MCF 10A (cell line): ENCODE results near the gene ELMO1. TPM values are rescaled to one million over a fixed set of nuclear protein-coding genes. Genes with fewer than 3 reads are reported as not detected.

Experiments used
- BruUV-seq: library from RNA; stranded (reverse); fragments of 400-500 nt; replicated peaks from 2 replicates; lab custom pipeline; 2021; lab: Mats Ljungman, UMichigan
- CTCF ChIA-PET: fragments of 300-600 bp; sonication (Branson Sonifier 250); formaldehyde crosslinking; extraction: SDS; loops from one replicate; lab custom pipeline; 2021; ENCODE audit warnings: antibody characterized with exemption, inconsistent platforms; lab: Yijun Ruan, JAX
- POLR2A ChIA-PET: fragments of 300-600, 350-650 bp; sonication (Branson Sonifier 250); formaldehyde crosslinking; extraction: SDS; loops from one replicate; lab custom pipeline; 2020; ENCODE audit warnings: antibody characterized with exemption, inconsistent platforms; lab: Yijun Ruan, JAX
- DNase-seq: peaks from one replicate; pipeline ENCODE4 v3.0.0-alpha.2; 2018; ENCODE audit not compliant: unreplicated experiment
- H3K27ac Mint-ChIP-seq: one replicate; pipeline ENCODE4 v1.8.0; 2022; ENCODE audit warnings: mild to moderate bottlenecking, low read depth, mixed read lengths; ENCODE audit not compliant: unreplicated experiment
- H3K27me3 Mint-ChIP-seq: one replicate; pipeline ENCODE4 v1.8.0; 2022; ENCODE audit warnings: mixed read lengths; ENCODE audit not compliant: insufficient read depth, unreplicated experiment
- H3K36me3 Mint-ChIP-seq: one replicate; pipeline ENCODE4 v1.8.0; 2022; ENCODE audit warnings: mild to moderate bottlenecking, moderate library complexity, mixed read lengths; ENCODE audit not compliant: insufficient read depth, unreplicated experiment
- H3K4me1 Mint-ChIP-seq: one replicate; pipeline ENCODE4 v1.8.0; 2022; ENCODE audit warnings: mixed read lengths; ENCODE audit not compliant: insufficient read depth, unreplicated experiment
- H3K4me3 Mint-ChIP-seq: one replicate; pipeline ENCODE4 v1.8.0; 2022; ENCODE audit warnings: mild to moderate bottlenecking, moderate library complexity, mixed read lengths; ENCODE audit not compliant: unreplicated experiment
- H3K9me3 Mint-ChIP-seq: one replicate; pipeline ENCODE4 v1.8.0; 2022; ENCODE audit warnings: mixed read lengths; ENCODE audit not compliant: unreplicated experiment
- intact Hi-C: fragments of 100-400 bp; cut with micrococcal nuclease; formaldehyde crosslinking; loops from 2 replicates; pipeline ENCODE4 v1.14.1; 2022
- total RNA-seq: library from RNA; stranded (reverse); gene quantifications from 2 replicates; pipeline ENCODE4 v1.2.3, GENCODE V29; 2022
- TF ChIP-seq, protein P1 (sequence below): fragments of 200-600 bp; IDR thresholded peaks from one replicate; pipeline ENCODE4 v1.8.0; 2022; ENCODE audit warnings: antibody characterized with exemption, mild to moderate bottlenecking; ENCODE audit not compliant: unreplicated experiment

ELMO1 gene
- total RNA-seq, 1 experiment from 2014 or later = 0.30 TPM

- Mint-ChIP-seq H3K27me3 (no peaks in the 10 kb centered on the region), H3K36me3 (no peaks in the 10 kb centered on the region), H3K9me3 (no peaks in the 10 kb centered on the region), H3K27ac (no peak overlapping the region), H3K4me3 (no peak overlapping the region), H3K4me1 (no peaks in the 10 kb centered on the region)
- intact Hi-C loops = loop anchor here (10.0 kb wide), 1 partner anchor 289 kb away; no protein-coding TSS in a partner anchor
- POLR2A ChIA-PET = no interaction called here
- DNase-seq = no peak
- CTCF ChIA-PET = interaction anchor here (1.2 kb wide), 1 partner anchor 218 kb away, joined by 7 read pairs; no protein-coding TSS in a partner anchor
- BruUV-seq = no TSS peak
- TF ChIP-seq, protein P1, sequence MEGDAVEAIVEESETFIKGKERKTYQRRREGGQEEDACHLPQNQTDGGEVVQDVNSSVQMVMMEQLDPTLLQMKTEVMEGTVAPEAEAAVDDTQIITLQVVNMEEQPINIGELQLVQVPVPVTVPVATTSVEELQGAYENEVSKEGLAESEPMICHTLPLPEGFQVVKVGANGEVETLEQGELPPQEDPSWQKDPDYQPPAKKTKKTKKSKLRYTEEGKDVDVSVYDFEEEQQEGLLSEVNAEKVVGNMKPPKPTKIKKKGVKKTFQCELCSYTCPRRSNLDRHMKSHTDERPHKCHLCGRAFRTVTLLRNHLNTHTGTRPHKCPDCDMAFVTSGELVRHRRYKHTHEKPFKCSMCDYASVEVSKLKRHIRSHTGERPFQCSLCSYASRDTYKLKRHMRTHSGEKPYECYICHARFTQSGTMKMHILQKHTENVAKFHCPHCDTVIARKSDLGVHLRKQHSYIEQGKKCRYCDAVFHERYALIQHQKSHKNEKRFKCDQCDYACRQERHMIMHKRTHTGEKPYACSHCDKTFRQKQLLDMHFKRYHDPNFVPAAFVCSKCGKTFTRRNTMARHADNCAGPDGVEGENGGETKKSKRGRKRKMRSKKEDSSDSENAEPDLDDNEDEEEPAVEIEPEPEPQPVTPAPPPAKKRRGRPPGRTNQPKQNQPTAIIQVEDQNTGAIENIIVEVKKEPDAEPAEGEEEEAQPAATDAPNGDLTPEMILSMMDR = no peak
Observed at GRCh38 chr7:36964297-36964696, 484.4 kb downstream of the ELMO1 start.

DNA sequence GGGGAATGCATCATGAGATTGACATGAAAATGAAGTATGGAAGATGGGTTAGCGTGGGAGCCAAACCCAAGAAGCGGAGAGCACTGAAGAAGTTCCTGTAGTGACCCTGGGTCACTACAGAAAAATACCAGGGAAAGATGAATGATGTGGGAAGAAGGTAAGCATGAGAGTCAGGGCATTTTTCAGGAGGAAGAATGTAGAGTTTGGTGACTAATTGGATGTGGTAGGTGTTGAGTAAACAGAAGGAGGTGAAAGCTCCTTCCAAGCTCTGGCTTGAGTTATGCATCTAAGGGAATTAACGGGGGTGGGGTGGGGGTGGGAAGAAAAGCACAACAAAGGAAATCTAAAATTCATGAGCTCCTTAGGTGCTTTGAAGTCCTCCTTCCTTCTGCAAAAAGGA lies 486.3 kb downstream of the ELMO1 start:
- intact Hi-C loops = loop anchor here (10.0 kb wide), 1 partner anchor 288 kb away; no protein-coding TSS in a partner anchor
- ChIA-PET CTCF (interaction anchor here (0.7 to 1.9 kb wide), 4 partner anchors 25 to 521 kb away, joined by 3 to 6 read pairs (median 4); no protein-coding TSS in a partner anchor), POLR2A (interaction anchor here (1.2 kb wide), 1 partner anchor 572 kb away, joined by 3 read pairs; no protein-coding TSS in a partner anchor)
- DNase-seq = no peak
- no peaks in the 10 kb centered on the region for H3K36me3 Mint-ChIP-seq
- TF ChIP-seq, protein P1 = no peak
- H3K9me3 Mint-ChIP-seq = no peaks in the 10 kb centered on the region
- H3K4me1 Mint-ChIP-seq = no peaks in the 10 kb centered on the region
- H3K27me3 Mint-ChIP-seq = no peaks in the 10 kb centered on the region
- no TSS peak for BruUV-seq
- no peak overlapping the region for H3K4me3 Mint-ChIP-seq
- H3K27ac Mint-ChIP-seq = no peak overlapping the region

GRCh38 chr7:36961693-36962092 lies 487.0 kb downstream of the ELMO1 start:
- no peak overlapping the region for H3K27ac Mint-ChIP-seq
- no peaks in the 10 kb centered on the region for H3K4me1 Mint-ChIP-seq
- no TSS peak for BruUV-seq
- no peak overlapping the region for H3K4me3 Mint-ChIP-seq
- ChIA-PET CTCF (interaction anchor here (0.7 to 1.9 kb wide), 5 partner anchors 24 to 521 kb away, joined by 3 to 6 read pairs (median 4); no protein-coding TSS in a partner anchor), POLR2A (interaction anchor here (1.2 kb wide), 1 partner anchor 571 kb away, joined by 3 read pairs; no protein-coding TSS in a partner anchor)
- no peak for DNase-seq
- intact Hi-C loops = loop anchor here (10.0 kb wide), 1 partner anchor 287 kb away; no protein-coding TSS in a partner anchor
- no peaks in the 10 kb centered on the region for H3K9me3 Mint-ChIP-seq
- H3K27me3 Mint-ChIP-seq = no peaks in the 10 kb centered on the region
- H3K36me3 Mint-ChIP-seq = no peaks in the 10 kb centered on the region
- TF ChIP-seq, protein P1 = no peak

DNA sequence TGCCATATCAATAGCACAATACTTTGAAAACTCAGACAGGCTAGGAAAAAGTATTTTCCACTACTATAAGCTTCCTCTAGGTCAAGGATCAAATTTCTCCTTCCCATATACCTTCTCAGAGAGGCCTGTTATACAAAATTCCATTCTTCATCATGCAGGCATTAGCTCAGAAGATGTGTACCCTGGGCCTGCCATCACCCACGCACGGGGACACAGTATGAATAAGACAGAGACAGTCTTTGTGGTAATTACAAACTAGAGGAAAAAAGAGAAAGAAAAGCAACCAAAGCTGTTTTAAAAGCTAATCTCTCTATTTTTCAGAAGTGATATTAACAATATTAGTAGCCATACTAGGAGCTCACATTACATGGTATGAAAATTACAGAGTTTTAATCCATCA lies 487.6 kb downstream of the ELMO1 start:
- no TSS peak for BruUV-seq
- no peak for DNase-seq
- H3K27ac Mint-ChIP-seq = no peak overlapping the region
- TF ChIP-seq, protein P1 = no peak
- no peak overlapping the region for H3K4me3 Mint-ChIP-seq
- ChIA-PET CTCF (interaction anchor here (1.2 to 1.9 kb wide), 4 partner anchors 10 to 473 kb away, joined by 3 to 6 read pairs (median 4); no protein-coding TSS in a partner anchor), POLR2A (interaction anchor here (1.2 kb wide), 1 partner anchor 571 kb away, joined by 3 read pairs; no protein-coding TSS in a partner anchor)
- H3K36me3 Mint-ChIP-seq = no peaks in the 10 kb centered on the region
- H3K27me3 Mint-ChIP-seq = no peaks in the 10 kb centered on the region
- H3K4me1 Mint-ChIP-seq = no peaks in the 10 kb centered on the region
- H3K9me3 Mint-ChIP-seq = no peaks in the 10 kb centered on the region
- intact Hi-C loops = loop anchor here (10.0 kb wide), 1 partner anchor 286 kb away; no protein-coding TSS in a partner anchor
